Raji (cell line): ENCODE results near the gene TNFRSF17.

Experiments used
- POLR2A ChIP-seq: IDR thresholded peaks from 2 replicates; pipeline ENCODE4 v1.6.1; 2011; ENCODE audit warnings: low read depth, low read length, control low read depth; ENCODE audit not compliant: insufficient read depth

The TNFRSF17 gene

GRCh38 chr16:11967195-11967911, 2.3 kb downstream of the TNFRSF17 start:
- no peak for TF ChIP-seq POLR2A

- no peak for TF ChIP-seq POLR2A
Observed at GRCh38 chr16:11968577-11968976, 3.6 kb downstream of the TNFRSF17 start.

GRCh38 chr16:11972128-11972527, 7.1 kb downstream of the TNFRSF17 start:
- TF ChIP-seq POLR2A = no peak

GRCh38 chr16:11973070-11973469, 8.1 kb downstream of the TNFRSF17 start:
- TF ChIP-seq POLR2A = no peak

GRCh38 chr16:11976850-11977375, 11.9 kb downstream of the TNFRSF17 start:
- TF ChIP-seq POLR2A = no peak

DNA sequence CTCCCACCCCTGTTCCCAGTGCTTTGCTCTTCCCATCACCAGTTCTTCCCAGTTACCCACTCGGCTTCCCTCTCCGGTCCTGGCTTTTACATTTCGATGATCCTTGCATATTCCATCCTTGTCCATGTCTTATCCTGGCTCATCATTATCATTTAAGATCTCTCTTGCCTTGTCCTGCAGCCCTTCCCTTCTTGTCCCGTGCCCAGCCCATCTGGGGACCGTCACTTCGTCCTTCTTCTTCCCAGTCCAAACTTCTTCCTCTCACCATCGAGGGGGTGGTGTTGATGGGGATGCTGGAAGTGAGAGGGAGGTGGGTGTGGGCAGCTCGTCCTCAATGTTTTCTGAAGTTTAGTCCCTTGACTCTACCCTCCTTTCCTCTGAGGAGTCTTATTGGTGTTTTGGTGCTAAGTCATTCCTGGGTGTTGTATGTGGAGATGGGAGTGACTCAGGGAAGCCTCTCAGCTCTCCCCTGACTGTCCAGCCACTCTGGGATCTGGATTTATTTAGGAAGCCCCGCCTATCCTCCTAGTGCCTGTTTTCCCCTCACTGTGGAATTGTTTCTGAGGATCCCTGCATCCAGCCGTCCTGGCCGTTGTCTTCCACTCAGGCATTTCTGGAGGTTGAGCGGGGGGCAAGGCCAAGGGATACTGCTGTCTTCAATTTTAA, 12.5 kb downstream of the TNFRSF17 start:
- no peak for TF ChIP-seq POLR2A

- no peak for TF ChIP-seq POLR2A
Observed at GRCh38 chr16:11978080-11978479, 13.1 kb downstream of the TNFRSF17 start.

DNA sequence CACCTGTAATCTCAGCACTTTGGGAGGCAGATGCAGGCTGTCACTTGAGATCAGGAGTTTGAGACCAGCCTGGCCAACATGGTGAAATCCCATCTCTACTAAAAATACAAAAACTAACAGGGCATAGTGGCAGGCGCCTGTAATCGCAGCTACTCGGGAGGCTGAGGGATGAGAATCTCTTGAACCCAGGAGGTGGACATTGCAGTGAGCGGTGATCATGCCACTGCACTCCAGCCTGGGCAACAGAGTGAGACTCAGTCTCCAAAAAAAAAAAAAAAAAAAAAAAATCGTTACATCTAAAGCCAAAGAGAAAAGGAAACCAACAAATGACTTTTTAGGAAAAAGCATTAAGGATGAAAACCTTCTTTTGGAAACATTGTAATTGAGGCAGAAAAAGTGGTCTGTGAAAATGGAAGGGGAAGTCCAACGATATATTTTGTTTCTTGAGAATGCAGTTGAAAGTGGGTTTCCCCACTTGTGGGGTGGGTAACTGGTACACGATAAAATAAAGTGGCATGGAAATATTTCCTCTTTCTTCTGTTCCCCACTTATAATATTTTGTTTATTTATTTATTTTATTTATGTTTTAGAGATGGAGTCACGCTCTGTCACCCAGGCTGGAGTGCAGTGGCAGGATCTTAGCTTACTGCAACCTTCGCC, 14.1 kb downstream of the TNFRSF17 start:
- no peak for TF ChIP-seq POLR2A

- TF ChIP-seq POLR2A = no peak
Observed at GRCh38 chr16:11980136-11980844, 15.3 kb downstream of the TNFRSF17 start.

GRCh38 chr16:11985250-11985649, 20.2 kb downstream of the TNFRSF17 start:
- TF ChIP-seq POLR2A = no peak

DNA sequence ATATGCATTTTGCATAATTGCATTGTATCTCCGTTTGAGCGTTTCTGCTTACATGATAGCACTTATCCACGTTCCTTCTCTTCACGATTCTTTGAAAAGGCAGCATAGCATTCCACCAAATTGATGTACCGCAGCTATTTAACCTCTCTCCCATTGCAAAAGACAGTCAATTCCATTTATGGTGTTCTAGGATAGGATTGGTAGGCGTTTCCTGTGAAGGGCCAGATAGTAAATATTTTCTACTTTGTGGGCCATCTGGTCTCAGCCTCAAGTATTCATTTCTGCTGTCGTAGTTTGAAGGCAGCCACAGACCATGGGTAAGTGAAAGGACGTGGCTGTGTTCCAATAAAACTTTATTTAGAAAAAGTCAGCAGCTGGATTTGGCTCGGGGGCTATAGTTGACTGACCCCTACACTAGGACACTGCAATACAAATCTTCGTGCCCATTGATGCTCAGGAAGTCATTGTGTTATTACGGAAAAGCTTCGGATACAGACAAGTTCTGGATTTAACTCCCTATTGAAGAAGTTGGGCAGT, 21.6 kb downstream of the TNFRSF17 start:
- no peak for TF ChIP-seq POLR2A

DNA sequence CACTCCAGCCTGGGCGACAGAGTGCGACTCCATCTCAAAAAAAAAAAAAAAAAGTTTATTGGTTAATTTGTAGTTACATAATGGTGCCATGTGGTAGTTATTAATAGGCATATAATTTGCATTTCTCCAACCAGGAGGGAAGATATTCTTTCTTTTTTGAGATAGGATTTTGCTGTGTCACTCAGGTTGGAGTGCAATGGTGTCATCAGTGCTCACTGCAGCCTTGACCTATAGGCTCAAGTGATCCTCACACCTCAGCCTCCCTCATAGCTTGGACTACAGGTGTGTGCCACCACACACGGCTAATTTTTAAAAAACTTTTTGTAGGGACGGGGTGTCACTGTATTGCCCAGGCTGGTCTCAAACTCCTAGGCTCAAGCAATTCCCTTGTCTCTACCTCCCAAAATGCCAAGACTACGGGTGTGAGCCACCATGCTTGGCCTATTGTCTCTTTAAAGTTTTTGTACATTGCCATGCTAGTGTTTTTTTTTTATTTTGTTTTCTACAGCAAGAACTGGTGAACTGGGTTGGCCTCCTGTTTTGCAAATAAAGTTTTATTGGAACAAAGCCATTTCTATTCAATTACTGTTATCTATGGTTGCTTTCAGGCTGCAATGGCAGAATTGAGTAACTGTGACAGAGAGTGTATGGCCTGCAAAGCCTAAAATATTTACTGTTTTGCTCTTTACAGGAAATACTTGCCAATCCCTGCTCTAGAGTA, 23.4 kb downstream of the TNFRSF17 start:
- no peak for TF ChIP-seq POLR2A

GRCh38 chr16:11990702-11991390, 25.8 kb downstream of the TNFRSF17 start:
- no peak for TF ChIP-seq POLR2A
